Measurements from ENCODE around the gene SFMBT2. TPM values are rescaled to one million over a fixed set of nuclear protein-coding genes. Genes with fewer than 3 reads are reported as not detected.

Gene SFMBT2
- total and polyA plus RNA-seq, 2 of the 4 experiments (the other 2 are of a cell fraction) = 0.70 to 1.3 TPM

GRCh38 chr10:7258948-7259523, 151.8 kb downstream of the SFMBT2 start:
- Histone ChIP-seq H3K23ac (ENCODE audit: low read depth, low read length) (no peak overlapping the region), H3K79me1 (ENCODE audit: low read depth in 1 of 2, low read length in 2 of 2) (no peaks in the 10 kb centered on the region), H3K4ac (ENCODE audit: low read depth, low read length) (no peak overlapping the region), H2AK9ac (replicated peaks; ENCODE audit: low read depth, low read length, poor library complexity) (no peak overlapping the region), H2AFZ (replicated peaks; ENCODE audit: low read length, poor library complexity) (no peak overlapping the region), H3K27ac (ENCODE audit: insufficient read depth, low read length) (no peak overlapping the region), H3K56ac (ENCODE audit: extremely low read depth, insufficient read depth, low read length) (no peak overlapping the region), H2AK5ac (ENCODE audit: low read depth, low read length) (no peak overlapping the region), H2BK15ac (ENCODE audit: low read depth, low read length) (no peak overlapping the region; the same call in 2 of the 3 replicates), H3K9me1 (ENCODE audit: insufficient read depth, low read length) (no peaks in the 10 kb centered on the region), H4K5ac (ENCODE audit: low read depth, low read length) (no peak overlapping the region), H2BK120ac (ENCODE audit: low read depth, low read length) (no peak overlapping the region), H3K9me3 (ENCODE audit: control insufficient read depth, insufficient read depth, low read length) (no peaks in the 10 kb centered on the region), H3K18ac (ENCODE audit: low read depth, low read length) (no peak overlapping the region), H4K8ac (ENCODE audit: low read depth in 2 of 2, low read length in 2 of 2) (no peak overlapping the region), H3K4me1 (ENCODE audit: control insufficient read depth, insufficient read depth, low read length) (peaks cover 6% of the 10 kb centered on the region; the same call in 1 of the 2 replicates), H3K4me3 (ENCODE audit: insufficient read depth, low read depth, low read length) (no peak overlapping the region), H4K20me1 (ENCODE audit: insufficient read depth, low read length) (no peaks in the 10 kb centered on the region), H3K36me3 (ENCODE audit: control insufficient read depth, insufficient read depth, low read length) (no peaks in the 10 kb centered on the region), H3K27me3 (ENCODE audit: control insufficient read depth, insufficient read depth, low read length) (no peaks in the 10 kb centered on the region), H3K9ac (ENCODE audit: low read depth, low read length) (no peak overlapping the region), H3K14ac (replicated peaks; ENCODE audit: low read depth, low read length) (no peak overlapping the region), H2BK20ac (ENCODE audit: low read depth, low read length) (no peak overlapping the region), H2BK5ac (ENCODE audit: low read depth, low read length, poor library complexity, severe bottlenecking) (no peak overlapping the region), H4K91ac (ENCODE audit: insufficient read depth, low read depth, low read length) (no peak overlapping the region), H3K4me2 (ENCODE audit: low read depth, low read length) (no peak overlapping the region)
- intact Hi-C loops (cut with micrococcal nuclease) = no loop called here
- no peak for DNase-seq
- 72% methylated on average over 3 of the region's 8 CpGs; no CpG with 5 or more reads in 1 of the 2 experiments for WGBS, 2 experiments (ENCODE audit: extremely low coverage in 2 of 2, insufficient read length in 1 of 2)
- in situ Hi-C loops (cut with MboI; ENCODE audit: low sequenced_read_pairs) = no loop called here
- BruUV-seq (replicated peaks) = no TSS peak
- POLR2A ChIA-PET (ENCODE audit: unreplicated experiment) = no interaction called here
- CTCF ChIA-PET = no interaction called here
- TF ChIP-seq BHLHE40 (IDR thresholded peaks at IDR 0.05; ENCODE audit: low read depth, low read length) (no peak), SMC3 (IDR thresholded peaks at IDR 0.05; ENCODE audit: low read depth, low read length) (no peak), MXI1 (IDR thresholded peaks at IDR 0.05; ENCODE audit: borderline replicate concordance, low read depth, low read length) (no peak), CTCF (conservative IDR thresholded peaks at IDR 0.05; ENCODE audit: low read depth, low read length) (no peak), RAD21 (IDR thresholded peaks at IDR 0.05; ENCODE audit: low read length) (no peak), MAZ (IDR thresholded peaks at IDR 0.05; ENCODE audit: borderline replicate concordance, low read depth, low read length) (no peak), RCOR1 (IDR thresholded peaks at IDR 0.05; ENCODE audit: insufficient replicate concordance, low read length) (no peak), FOS (IDR thresholded peaks at IDR 0.05; ENCODE audit: low read depth, low read length) (no peak), RFX5 (IDR thresholded peaks at IDR 0.05; ENCODE audit: low read depth, low read length) (no peak), ELK1 (IDR thresholded peaks at IDR 0.05; ENCODE audit: borderline replicate concordance, low read depth, low read length) (no peak), CEBPB (IDR thresholded peaks at IDR 0.05; ENCODE audit: low read depth, low read length) (no peak), CHD1 (IDR thresholded peaks at IDR 0.05; ENCODE audit: low read depth, low read length) (no peak), MAFK (IDR thresholded peaks at IDR 0.05; ENCODE audit: low read depth, low read length) (no peak), POLR2A (IDR thresholded peaks at IDR 0.05; ENCODE audit: low read depth, low read length) (no peak), NFE2L2 (IDR thresholded peaks at IDR 0.05; ENCODE audit: low read depth, low read length) (no peak)
- TF ChIP-seq, protein P1, sequence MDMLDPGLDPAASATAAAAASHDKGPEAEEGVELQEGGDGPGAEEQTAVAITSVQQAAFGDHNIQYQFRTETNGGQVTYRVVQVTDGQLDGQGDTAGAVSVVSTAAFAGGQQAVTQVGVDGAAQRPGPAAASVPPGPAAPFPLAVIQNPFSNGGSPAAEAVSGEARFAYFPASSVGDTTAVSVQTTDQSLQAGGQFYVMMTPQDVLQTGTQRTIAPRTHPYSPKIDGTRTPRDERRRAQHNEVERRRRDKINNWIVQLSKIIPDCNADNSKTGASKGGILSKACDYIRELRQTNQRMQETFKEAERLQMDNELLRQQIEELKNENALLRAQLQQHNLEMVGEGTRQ (IDR thresholded peaks at IDR 0.05; ENCODE audit: low read depth, low read length) = no peak
- no peak for ATAC-seq (ENCODE audit: low read depth)
- dilution Hi-C loops (cut with HindIII; ENCODE audit: low sequenced_read_pairs, unreplicated experiment) = no loop called here

Data from IMR-90 (cell line).